H1 (cell line): ENCODE measurements around the gene HMCN2. TPM values are rescaled to one million over a fixed set of nuclear protein-coding genes. Genes with fewer than 3 reads are reported as not detected.

Source experiments
- KDM5A ChIP-seq: fragments of 200-600 bp; IDR thresholded peaks from 2 replicates; pipeline ENCODE4 v1.7.1; 2012; ENCODE audit warnings: mild to moderate bottlenecking, low read length, inconsistent platforms, mixed read lengths
- RXRA ChIP-seq: IDR thresholded peaks from 2 replicates; pipeline ENCODE4 v1.6.1; 2011; ENCODE audit warnings: low read depth, mild to moderate bottlenecking, low read length, moderate library complexity; ENCODE audit not compliant: insufficient read depth
- polyA plus RNA-seq, 7 experiments: library from polyadenylated mRNA; depleted of rRNA in 3 of 7; stranded (reverse) in 5 of 7; unstranded in 2 of 7; fragments of >200 nt in 5 of 7; fragments of 200-250 nt in 2 of 7; gene quantifications; 1 replicate in 5 of 7; 2 replicates in 1 of 7; 4 replicates in 1 of 7; pipeline versions ENCODE4 v1.2.1 to v1.2.3, GENCODE V29; 2011 to 2013; ENCODE audit warnings: missing spikeins in 2 of 7, mixed read lengths in 2 of 7
- total RNA-seq: library from RNA; stranded (reverse); fragmentation: NEBNext Ultra II Directional; extraction: Animal tissue kit (Norgen Biotek cat#: 25700); gene quantifications from 2 replicates; pipeline ENCODE4 v1.2.1, GENCODE V29; 2021

The HMCN2 gene
- total and polyA plus RNA-seq, 2 of the 8 experiments (the other 6 are each of a cell fraction or from before 2014, with no cell fraction given) = 5.0 to 9.1 TPM

GRCh38 chr9:130300739-130301138, 35.2 kb downstream of the HMCN2 start (continued):
- TF ChIP-seq KDM5A (no peak), RXRA (no peak)
- TF ChIP-seq, all 59 proteins: peak for 0
